ENCODE results near the gene RPL10A. TPM values are rescaled to one million over a fixed set of nuclear protein-coding genes. Genes with fewer than 3 reads are reported as not detected.

The RPL10A gene
- total and polyA plus RNA-seq, 2 of the 13 experiments (the other 11 are each of a cell fraction or from before 2014, with no cell fraction given) = 1,854 to 2,726 TPM

DNA sequence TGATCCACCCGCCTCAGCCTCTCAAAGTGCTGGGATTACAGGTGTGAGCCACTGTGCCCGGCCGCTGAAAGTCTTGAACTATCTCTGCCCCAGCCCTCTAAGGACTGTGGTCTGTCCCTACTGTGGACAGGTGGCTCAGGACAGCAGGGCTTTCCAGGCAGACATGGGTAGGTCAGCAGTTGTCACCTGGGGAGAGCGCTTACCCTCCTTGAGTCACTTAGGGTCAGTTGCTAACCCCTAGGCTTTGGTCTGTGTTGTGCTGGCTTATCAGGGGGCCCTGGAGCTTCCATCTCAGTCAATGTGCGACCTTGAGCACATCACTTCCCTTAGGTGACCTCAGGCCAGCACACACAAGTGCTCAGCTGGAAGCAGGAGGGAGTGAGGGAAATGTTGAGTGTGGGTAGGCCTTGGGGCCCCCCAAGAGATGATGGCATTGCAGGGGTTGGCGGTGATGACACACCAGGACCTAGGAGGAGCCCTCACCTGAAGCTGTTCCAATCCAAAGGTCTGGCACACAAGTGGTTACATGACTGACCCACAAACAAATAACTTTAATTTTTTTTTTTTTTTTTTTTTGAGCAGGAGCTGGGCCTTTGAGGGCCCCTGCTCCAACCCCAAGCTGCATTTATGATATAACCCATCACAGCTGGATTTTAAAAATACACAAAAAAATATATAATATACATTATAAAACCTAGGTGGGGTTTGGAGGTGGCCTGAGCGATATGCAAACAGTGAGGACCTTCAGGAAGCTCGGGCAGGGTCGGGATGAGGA lies 5.1 kb downstream of the RPL10A start (continued):
- TF ChIP-seq EP300 (IDR thresholded peaks at IDR 0.05; ENCODE audit: low read depth in 2 of 2, low read length in 2 of 2) = 0 out of 4 replicates have a peak, but pooled peaks of 1 of the 2 experiments have one; percentile 8
- no peak for TF ChIP-seq EP300 (CRISPR knock-in tag; IDR thresholded peaks at IDR 0.05; ENCODE audit: borderline replicate concordance)
- no peak for TF ChIP-seq ZNF331 (CRISPR knock-in tag; IDR thresholded peaks at IDR 0.05)
- 0 out of 2 replicates have a peak, but pooled peaks have one; percentile 58 for TF ChIP-seq ZHX1 (CRISPR knock-in tag; IDR thresholded peaks at IDR 0.05; ENCODE audit: low read depth)
- 0 out of 2 replicates have a peak, but pooled peaks have one; percentile 23 for TF ChIP-seq TSC22D2 (CRISPR knock-in tag; IDR thresholded peaks at IDR 0.05; ENCODE audit: borderline replicate concordance)
- TF ChIP-seq, protein P1, sequence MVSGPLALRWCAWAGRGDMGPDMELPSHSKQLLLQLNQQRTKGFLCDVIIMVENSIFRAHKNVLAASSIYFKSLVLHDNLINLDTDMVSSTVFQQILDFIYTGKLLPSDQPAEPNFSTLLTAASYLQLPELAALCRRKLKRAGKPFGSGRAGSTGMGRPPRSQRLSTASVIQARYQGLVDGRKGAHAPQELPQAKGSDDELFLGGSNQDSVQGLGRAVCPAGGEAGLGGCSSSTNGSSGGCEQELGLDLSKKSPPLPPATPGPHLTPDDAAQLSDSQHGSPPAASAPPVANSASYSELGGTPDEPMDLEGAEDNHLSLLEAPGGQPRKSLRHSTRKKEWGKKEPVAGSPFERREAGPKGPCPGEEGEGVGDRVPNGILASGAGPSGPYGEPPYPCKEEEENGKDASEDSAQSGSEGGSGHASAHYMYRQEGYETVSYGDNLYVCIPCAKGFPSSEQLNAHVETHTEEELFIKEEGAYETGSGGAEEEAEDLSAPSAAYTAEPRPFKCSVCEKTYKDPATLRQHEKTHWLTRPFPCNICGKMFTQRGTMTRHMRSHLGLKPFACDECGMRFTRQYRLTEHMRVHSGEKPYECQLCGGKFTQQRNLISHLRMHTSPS (CRISPR knock-in tag; IDR thresholded peaks at IDR 0.05; ENCODE audit: low read depth) = 0 out of 2 replicates have a peak, but pooled peaks have one; percentile 14
- 0 out of 2 replicates have a peak, but pooled peaks have one; percentile 7 for TF ChIP-seq GABPB1 (CRISPR knock-in tag; IDR thresholded peaks at IDR 0.05)
- TF ChIP-seq, protein P2, sequence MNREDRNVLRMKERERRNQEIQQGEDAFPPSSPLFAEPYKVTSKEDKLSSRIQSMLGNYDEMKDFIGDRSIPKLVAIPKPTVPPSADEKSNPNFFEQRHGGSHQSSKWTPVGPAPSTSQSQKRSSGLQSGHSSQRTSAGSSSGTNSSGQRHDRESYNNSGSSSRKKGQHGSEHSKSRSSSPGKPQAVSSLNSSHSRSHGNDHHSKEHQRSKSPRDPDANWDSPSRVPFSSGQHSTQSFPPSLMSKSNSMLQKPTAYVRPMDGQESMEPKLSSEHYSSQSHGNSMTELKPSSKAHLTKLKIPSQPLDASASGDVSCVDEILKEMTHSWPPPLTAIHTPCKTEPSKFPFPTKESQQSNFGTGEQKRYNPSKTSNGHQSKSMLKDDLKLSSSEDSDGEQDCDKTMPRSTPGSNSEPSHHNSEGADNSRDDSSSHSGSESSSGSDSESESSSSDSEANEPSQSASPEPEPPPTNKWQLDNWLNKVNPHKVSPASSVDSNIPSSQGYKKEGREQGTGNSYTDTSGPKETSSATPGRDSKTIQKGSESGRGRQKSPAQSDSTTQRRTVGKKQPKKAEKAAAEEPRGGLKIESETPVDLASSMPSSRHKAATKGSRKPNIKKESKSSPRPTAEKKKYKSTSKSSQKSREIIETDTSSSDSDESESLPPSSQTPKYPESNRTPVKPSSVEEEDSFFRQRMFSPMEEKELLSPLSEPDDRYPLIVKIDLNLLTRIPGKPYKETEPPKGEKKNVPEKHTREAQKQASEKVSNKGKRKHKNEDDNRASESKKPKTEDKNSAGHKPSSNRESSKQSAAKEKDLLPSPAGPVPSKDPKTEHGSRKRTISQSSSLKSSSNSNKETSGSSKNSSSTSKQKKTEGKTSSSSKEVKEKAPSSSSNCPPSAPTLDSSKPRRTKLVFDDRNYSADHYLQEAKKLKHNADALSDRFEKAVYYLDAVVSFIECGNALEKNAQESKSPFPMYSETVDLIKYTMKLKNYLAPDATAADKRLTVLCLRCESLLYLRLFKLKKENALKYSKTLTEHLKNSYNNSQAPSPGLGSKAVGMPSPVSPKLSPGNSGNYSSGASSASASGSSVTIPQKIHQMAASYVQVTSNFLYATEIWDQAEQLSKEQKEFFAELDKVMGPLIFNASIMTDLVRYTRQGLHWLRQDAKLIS (CRISPR knock-in tag; IDR thresholded peaks at IDR 0.05) = no peak
- 0 out of 2 replicates have a peak, but pooled peaks have one; percentile 2 for TF ChIP-seq REPIN1 (CRISPR knock-in tag; IDR thresholded peaks at IDR 0.05; ENCODE audit: borderline replicate concordance, low read depth)
- TF ChIP-seq SP140L (CRISPR knock-in tag; IDR thresholded peaks at IDR 0.05; ENCODE audit: borderline replicate concordance) = no peak
- peak in 1 of 2 experiments; percentile 39; a peak in 1 of 4 replicates for TF ChIP-seq POLR2A (IDR thresholded peaks at IDR 0.05; ENCODE audit: insufficient read depth in 1 of 2, low read depth in 2 of 2, low read length in 2 of 2)
- TF ChIP-seq ZNF280D (CRISPR knock-in tag; IDR thresholded peaks at IDR 0.05) = 0 out of 2 replicates have a peak, but pooled peaks have one; percentile 13
- TF ChIP-seq, protein P3, sequence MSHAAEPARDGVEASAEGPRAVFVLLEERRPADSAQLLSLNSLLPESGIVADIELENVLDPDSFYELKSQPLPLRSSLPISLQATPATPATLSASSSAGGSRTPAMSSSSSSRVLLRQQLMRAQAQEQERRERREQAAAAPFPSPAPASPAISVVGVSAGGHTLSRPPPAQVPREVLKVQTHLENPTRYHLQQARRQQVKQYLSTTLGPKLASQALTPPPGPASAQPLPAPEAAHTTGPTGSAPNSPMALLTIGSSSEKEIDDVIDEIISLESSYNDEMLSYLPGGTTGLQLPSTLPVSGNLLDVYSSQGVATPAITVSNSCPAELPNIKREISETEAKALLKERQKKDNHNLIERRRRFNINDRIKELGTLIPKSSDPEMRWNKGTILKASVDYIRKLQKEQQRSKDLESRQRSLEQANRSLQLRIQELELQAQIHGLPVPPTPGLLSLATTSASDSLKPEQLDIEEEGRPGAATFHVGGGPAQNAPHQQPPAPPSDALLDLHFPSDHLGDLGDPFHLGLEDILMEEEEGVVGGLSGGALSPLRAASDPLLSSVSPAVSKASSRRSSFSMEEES (CRISPR knock-in tag; IDR thresholded peaks at IDR 0.05) = no peak
- 0 out of 2 replicates have a peak, but pooled peaks have one; percentile 9 for TF ChIP-seq ZNF792 (CRISPR knock-in tag; IDR thresholded peaks at IDR 0.05)
